ENCODE data around the gene MAST3.

The MAST3 gene

GRCh38 chr19:18196511-18196845 lies 98.9 kb downstream of the MAST3 start:
- peaks cover 17% of the 10 kb centered on the region for H3K36me3 ChIP-seq (ENCODE audit: control insufficient read depth, insufficient read depth, low read length)
- TF ChIP-seq CTCF (IDR thresholded peaks at IDR 0.05; ENCODE audit: insufficient read depth, low read length, poor library complexity, severe bottlenecking) = no peak
- no peak for DNase-seq (ENCODE audit: extremely low read depth, insufficient read length)
- H3K4me3 ChIP-seq (replicated peaks; ENCODE audit: low read depth, low read length) = no peak overlapping the region
- H3K27me3 ChIP-seq (replicated peaks; ENCODE audit: control insufficient read depth, insufficient read depth, low read length) = no peaks in the 10 kb centered on the region

GRCh38 chr19:18197306-18197705 lies 99.7 kb downstream of the MAST3 start:
- no peak for DNase-seq (ENCODE audit: extremely low read depth, insufficient read length)
- H3K36me3 ChIP-seq (ENCODE audit: control insufficient read depth, insufficient read depth, low read length) = peaks cover 17% of the 10 kb centered on the region
- TF ChIP-seq CTCF (IDR thresholded peaks at IDR 0.05; ENCODE audit: insufficient read depth, low read length, poor library complexity, severe bottlenecking) = no peak
- no peak overlapping the region for H3K4me3 ChIP-seq (replicated peaks; ENCODE audit: low read depth, low read length)
- H3K27me3 ChIP-seq (replicated peaks; ENCODE audit: control insufficient read depth, insufficient read depth, low read length) = no peaks in the 10 kb centered on the region

GRCh38 chr19:18197941-18198340 lies 100.4 kb downstream of the MAST3 start:
- H3K4me3 ChIP-seq (replicated peaks; ENCODE audit: low read depth, low read length) = no peak overlapping the region
- H3K27me3 ChIP-seq (replicated peaks; ENCODE audit: control insufficient read depth, insufficient read depth, low read length) = no peaks in the 10 kb centered on the region
- peaks cover 17% of the 10 kb centered on the region for H3K36me3 ChIP-seq (ENCODE audit: control insufficient read depth, insufficient read depth, low read length)
- TF ChIP-seq CTCF (IDR thresholded peaks at IDR 0.05; ENCODE audit: insufficient read depth, low read length, poor library complexity, severe bottlenecking) = no peak
- DNase-seq (ENCODE audit: extremely low read depth, insufficient read length) = no peak

GRCh38 chr19:18198374-18198773 lies 100.8 kb downstream of the MAST3 start:
- peaks cover 17% of the 10 kb centered on the region for H3K36me3 ChIP-seq (ENCODE audit: control insufficient read depth, insufficient read depth, low read length)
- DNase-seq (ENCODE audit: extremely low read depth, insufficient read length) = no peak

More at GRCh38 chr19:18198374-18198773, 100.8 kb downstream of the MAST3 start:
- no peak overlapping the region for H3K4me3 ChIP-seq (replicated peaks; ENCODE audit: low read depth, low read length)
- no peak for TF ChIP-seq CTCF (IDR thresholded peaks at IDR 0.05; ENCODE audit: insufficient read depth, low read length, poor library complexity, severe bottlenecking)
- H3K27me3 ChIP-seq (replicated peaks; ENCODE audit: control insufficient read depth, insufficient read depth, low read length) = no peaks in the 10 kb centered on the region
